CD4-positive, alpha-beta T cell treated with Interleukin-4 for 1 hour (primary cell): ENCODE results near the gene ERMP1.
"Not testable (repeated sequence)": the region's sequence is repeated elsewhere in the genome, so short reads cannot be mapped to it uniquely, and the experiment has no call there.

Experiments used
- DNase-seq, 2 donors: peaks; one replicate each; pipeline ENCODE4 v3.0.0-alpha.2; 2020 to 2022

Gene ERMP1

GRCh38 chr9:5832538-5833529 lies at the start of gene ERMP1:
ERMP1 (minus strand) TSS chr9:5833117; CDS start chr9:5833027, 90 bp downstream.
- DNase-seq = peak; percentile 88 to 91

- DNase-seq = not testable (repeated sequence)
Observed at GRCh38 chr9:5882244-5883012, 49.5 kb upstream of the ERMP1 start.

- no peak for DNase-seq
Observed at GRCh38 chr9:5879419-5880181, 46.7 kb upstream of the ERMP1 start.

GRCh38 chr9:5876711-5877110 lies 43.8 kb upstream of the ERMP1 start:
- no peak for DNase-seq

GRCh38 chr9:5876026-5876425 lies 43.1 kb upstream of the ERMP1 start:
- no peak for DNase-seq

- DNase-seq = no peak
Observed at GRCh38 chr9:5874048-5874447, 41.1 kb upstream of the ERMP1 start.

- no peak for DNase-seq
Observed at GRCh38 chr9:5873439-5873838, 40.5 kb upstream of the ERMP1 start.

- no peak for DNase-seq
Observed at GRCh38 chr9:5872511-5872910, 39.6 kb upstream of the ERMP1 start.

GRCh38 chr9:5871785-5872184 lies 38.9 kb upstream of the ERMP1 start:
- DNase-seq = no peak

GRCh38 chr9:5870691-5871090 lies 37.8 kb upstream of the ERMP1 start:
- DNase-seq = no peak

GRCh38 chr9:5870020-5870339 lies 37.1 kb upstream of the ERMP1 start:
- no peak for DNase-seq

- peak in 1 of 2 donors; percentile 14 for DNase-seq
Observed at GRCh38 chr9:5869315-5870019, 36.5 kb upstream of the ERMP1 start.

GRCh38 chr9:5868235-5868634 lies 35.3 kb upstream of the ERMP1 start:
- no peak for DNase-seq

GRCh38 chr9:5866685-5867084 lies 33.8 kb upstream of the ERMP1 start:
- DNase-seq = no peak

GRCh38 chr9:5866272-5866671 lies 33.4 kb upstream of the ERMP1 start:
- DNase-seq = no peak

GRCh38 chr9:5864446-5864845 lies 31.5 kb upstream of the ERMP1 start:
- no peak for DNase-seq

GRCh38 chr9:5863092-5863746 lies 30.3 kb upstream of the ERMP1 start:
- no peak for DNase-seq

- no peak for DNase-seq
Observed at GRCh38 chr9:5858833-5859232, 25.9 kb upstream of the ERMP1 start.

- DNase-seq = no peak
Observed at GRCh38 chr9:5857928-5858327, 25.0 kb upstream of the ERMP1 start.

GRCh38 chr9:5854063-5854790 lies 21.3 kb upstream of the ERMP1 start:
- DNase-seq = no peak

- DNase-seq = no peak
Observed at GRCh38 chr9:5853617-5854016, 20.7 kb upstream of the ERMP1 start.
